Neuronal stem cell (in vitro differentiated cells): Measurements from ENCODE around the gene VAMP7.

Source experiments
- DNase-seq: peaks from one replicate; pipeline ENCODE4 v3.0.0-alpha.2; 2013; ENCODE audit warnings: low spot score
- H2AFZ ChIP-seq: one replicate; pipeline ENCODE4 v1.6.1; 2013; ENCODE audit warnings: mild to moderate bottlenecking, low read length, inconsistent platforms
- H2AK5ac ChIP-seq: 2 replicates; pipeline ENCODE4 v1.6.1; 2013; ENCODE audit warnings: low read depth, mild to moderate bottlenecking, inconsistent platforms, low read length, moderate library complexity, mixed read lengths
- H2BK120ac ChIP-seq: 2 replicates; pipeline ENCODE4 v1.6.1; 2013; ENCODE audit warnings: low read depth, mild to moderate bottlenecking, inconsistent platforms, low read length, moderate library complexity, mixed read lengths
- H2BK12ac ChIP-seq: one replicate; pipeline ENCODE4 v1.6.1; 2013; ENCODE audit warnings: low read length, inconsistent platforms
- H2BK15ac ChIP-seq: 2 replicates; pipeline ENCODE4 v1.6.1; 2013; ENCODE audit warnings: mild to moderate bottlenecking, low read length, inconsistent platforms, mixed read lengths
- H2BK5ac ChIP-seq: one replicate; pipeline ENCODE4 v1.6.1; 2013; ENCODE audit warnings: inconsistent platforms, mild to moderate bottlenecking, low read length, moderate library complexity
- H3K14ac ChIP-seq: one replicate; pipeline ENCODE4 v1.6.1; 2013; ENCODE audit warnings: low read length, inconsistent platforms
- H3K18ac ChIP-seq: 2 replicates; pipeline ENCODE4 v1.6.1; 2013; ENCODE audit warnings: low read length, inconsistent platforms
- H3K23ac ChIP-seq: 2 replicates; pipeline ENCODE4 v1.6.1; 2013; ENCODE audit warnings: low read depth, mild to moderate bottlenecking, mixed read lengths, low read length, inconsistent platforms; ENCODE audit not compliant: poor library complexity
- H3K27ac ChIP-seq: replicated peaks from 3 replicates; pipeline ENCODE4 v1.5.1; 2013; ENCODE audit warnings: low read length, inconsistent platforms
- H3K27me3 ChIP-seq, 3 experiments: 2 replicates each; pipeline ENCODE4 v1.6.1; 2013; ENCODE audit warnings: low read length in 3 of 3, mild to moderate bottlenecking in 2 of 3, inconsistent platforms in 1 of 3, low read depth in 1 of 3, mixed read lengths in 1 of 3, moderate library complexity in 1 of 3; ENCODE audit not compliant: control insufficient read depth in 3 of 3, insufficient read depth in 3 of 3
- H3K36me3 ChIP-seq, 2 donors: replicated peaks in 1 of 2; 2 replicates each; pipeline ENCODE4 v1.6.1; 2013; ENCODE audit warnings: low read length in 2 of 2; ENCODE audit not compliant: control insufficient read depth in 2 of 2, insufficient read depth in 2 of 2
- H3K4ac ChIP-seq: 2 replicates; pipeline ENCODE4 v1.6.1; 2013; ENCODE audit warnings: inconsistent platforms, mild to moderate bottlenecking, low read length, moderate library complexity
- H3K4me1 ChIP-seq, 2 donors: 1 replicate in 1 of 2; 2 replicates in 1 of 2; pipeline ENCODE4 v1.6.1; 2013; ENCODE audit warnings: low read length in 2 of 2, low read depth in 1 of 2; ENCODE audit not compliant: control insufficient read depth in 2 of 2, insufficient read depth in 1 of 2
- H3K4me2 ChIP-seq: one replicate; pipeline ENCODE4 v1.6.1; 2013; ENCODE audit warnings: mild to moderate bottlenecking, low read length, inconsistent platforms; ENCODE audit not compliant: insufficient read depth, poor library complexity, severe bottlenecking
- H3K4me3 ChIP-seq, 2 donors: 2 replicates each; pipeline ENCODE4 v1.5.1; 2013; ENCODE audit warnings: low read length in 2 of 2, mild to moderate bottlenecking in 2 of 2, inconsistent platforms in 1 of 2, moderate library complexity in 1 of 2
- H3K79me1 ChIP-seq: one replicate; pipeline ENCODE4 v1.6.1; 2013; ENCODE audit warnings: low read depth, mild to moderate bottlenecking, inconsistent platforms, low read length, moderate library complexity
- H3K9ac ChIP-seq: one replicate; pipeline ENCODE4 v1.6.1; 2013; ENCODE audit warnings: mild to moderate bottlenecking, low read depth, low read length, inconsistent platforms; ENCODE audit not compliant: poor library complexity
- H3K9me3 ChIP-seq, 2 donors: replicated peaks in 1 of 2; 2 replicates each; pipeline versions ENCODE3 to v1.6.1; 2013; ENCODE audit warnings: low read length in 2 of 2, mild to moderate bottlenecking in 2 of 2, inconsistent platforms in 1 of 2, low read depth in 1 of 2, mixed read lengths in 1 of 2, moderate library complexity in 1 of 2; ENCODE audit not compliant: control insufficient read depth in 2 of 2, insufficient read depth in 1 of 2
- H4K8ac ChIP-seq: one replicate; pipeline ENCODE4 v1.6.1; 2013; ENCODE audit warnings: low read depth, mild to moderate bottlenecking, inconsistent platforms, low read length, moderate library complexity
- H4K91ac ChIP-seq: one replicate; pipeline ENCODE4 v1.6.1; 2013; ENCODE audit warnings: low read length, low read depth, mild to moderate bottlenecking, inconsistent platforms; ENCODE audit not compliant: poor library complexity
- WGBS, 2 donors: extraction: QIAGEN DNeasy Blood & Tissue Kit; methylation state at CpG; one replicate each; pipeline ENCODE4 v1.1.7; 2013; ENCODE audit warnings: missing lambda C conversion rate in 2 of 2, mixed read lengths in 1 of 2; ENCODE audit not compliant: insufficient read length in 2 of 2, insufficient replicate concordance in 1 of 2; ENCODE audit errors: extremely low coverage in 2 of 2; 5-methylcytosine and 5-hydroxymethylcytosine counted together

Gene VAMP7

DNA sequence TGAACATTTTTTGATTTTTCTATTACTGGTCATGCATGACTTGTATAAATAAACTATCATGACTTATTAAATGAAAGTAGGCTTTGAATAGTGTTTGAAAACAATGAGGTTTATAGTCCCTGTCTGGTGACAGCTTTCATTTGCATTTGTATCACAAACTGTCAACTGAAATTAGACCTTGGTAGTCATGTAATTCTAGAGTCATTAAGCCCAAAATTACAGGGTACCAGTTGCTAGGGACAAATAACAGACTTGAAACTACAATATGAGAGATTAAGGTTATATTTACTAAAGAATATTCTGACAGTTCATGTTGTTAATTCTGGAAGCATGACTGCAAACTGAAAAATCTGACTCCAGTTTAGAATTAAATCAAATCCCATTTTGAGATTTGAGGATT is 9.2 kb upstream of the VAMP7 start:
- no peak overlapping the region for H2BK120ac ChIP-seq
- no peak overlapping the region for H2BK12ac ChIP-seq
- H3K36me3 ChIP-seq = no peaks in the 10 kb centered on the region
- no peaks in the 10 kb centered on the region for H3K4me1 ChIP-seq
- H3K9ac ChIP-seq = no peak overlapping the region
- peaks cover 0 to 6% (median 0%) of the 10 kb centered on the region in 3 experiments for H3K27me3 ChIP-seq
- no peak overlapping the region for H2BK15ac ChIP-seq
- no peak overlapping the region for H3K4ac ChIP-seq
- H3K4me2 ChIP-seq = no peak overlapping the region
- H2BK5ac ChIP-seq = no peak overlapping the region
- H4K91ac ChIP-seq = no peak overlapping the region
- H4K8ac ChIP-seq = no peak overlapping the region
- H3K18ac ChIP-seq = no peak overlapping the region
- no peak overlapping the region for H3K14ac ChIP-seq
- no peak overlapping the region for H3K27ac ChIP-seq
- DNase-seq = no peak
- no peak overlapping the region for H2AFZ ChIP-seq
- no peaks in the 10 kb centered on the region for H3K79me1 ChIP-seq
- H3K9me3 ChIP-seq = peaks cover 0 to 7% of the 10 kb centered on the region in 2 donors
- no peak overlapping the region for H2AK5ac ChIP-seq
- no peak overlapping the region for H3K23ac ChIP-seq
- H3K4me3 ChIP-seq = no peak overlapping the region

DNA sequence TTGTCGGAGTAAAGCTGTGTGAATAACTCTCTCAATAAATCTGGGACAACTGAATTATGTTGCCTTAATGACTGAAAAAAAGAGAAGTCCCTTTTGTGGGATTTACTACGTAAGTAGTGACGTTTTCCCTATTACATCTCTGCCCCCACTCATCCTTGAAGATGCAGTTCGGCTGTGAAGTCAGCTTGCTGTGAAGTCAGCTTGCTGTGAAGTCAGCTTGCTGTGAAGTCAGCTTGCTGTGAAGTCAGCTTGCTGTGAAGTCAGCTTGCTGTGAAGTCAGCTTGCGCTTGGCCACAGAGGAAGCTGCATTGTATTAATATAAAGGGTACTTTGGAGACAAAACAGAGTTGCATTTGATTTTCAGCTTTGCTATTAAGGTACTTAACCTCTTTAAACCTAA is 8.0 kb upstream of the VAMP7 start:
- Histone ChIP-seq H3K23ac (no peak overlapping the region), H2AK5ac (no peak overlapping the region), H3K4me3 (no peak overlapping the region), H2BK5ac (no peak overlapping the region), H3K9me3 (peaks cover 0 to 5% of the 10 kb centered on the region in 2 donors), H3K9ac (no peak overlapping the region), H2AFZ (no peak overlapping the region), H3K4me1 (no peaks in the 10 kb centered on the region), H4K91ac (no peak overlapping the region), H3K36me3 (no peaks in the 10 kb centered on the region), H3K27me3 (peaks cover 0 to 6% (median 0%) of the 10 kb centered on the region in 3 experiments), H3K14ac (no peak overlapping the region), H4K8ac (no peak overlapping the region), H3K18ac (no peak overlapping the region), H2BK12ac (no peak overlapping the region), H3K4ac (no peak overlapping the region), H3K27ac (no peak overlapping the region), H2BK120ac (no peak overlapping the region), H2BK15ac (no peak overlapping the region), H3K79me1 (no peaks in the 10 kb centered on the region), H3K4me2 (no peak overlapping the region)
- no peak for DNase-seq
- WGBS, 2 donors = no CpG with 5 or more reads among the region's 5 CpGs

DNA sequence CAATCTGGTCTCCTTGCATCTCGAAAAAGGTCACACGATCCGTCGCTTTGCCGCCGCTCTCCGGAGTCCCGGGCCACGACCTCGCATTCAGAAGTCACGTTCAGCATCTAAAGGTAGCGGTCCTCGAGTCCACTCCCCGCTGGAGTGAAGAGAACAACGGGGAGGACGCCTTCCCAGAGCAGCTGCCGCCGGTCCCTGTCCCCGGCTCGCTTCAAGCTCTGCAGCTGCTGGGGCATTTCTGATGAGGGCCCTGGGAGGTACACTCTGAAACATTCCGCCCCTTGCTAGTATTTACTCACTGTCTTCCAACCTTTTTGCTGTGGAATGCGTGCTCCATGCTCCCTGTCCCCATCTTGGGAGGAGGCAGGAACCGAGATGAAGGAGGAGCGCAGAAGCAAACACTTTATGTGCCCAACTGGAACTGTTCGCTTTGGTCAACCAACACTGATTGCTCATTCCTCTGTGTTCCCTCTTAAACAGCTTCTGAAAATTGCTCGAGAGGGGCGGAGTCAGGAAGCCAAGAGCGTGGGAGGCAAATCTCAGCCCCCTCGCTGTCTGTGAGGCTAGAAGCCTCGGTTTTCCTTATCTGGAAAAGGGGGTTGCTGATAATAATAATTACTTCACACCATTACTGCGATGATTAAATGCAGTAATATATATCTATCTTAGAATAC is 6.4 kb upstream of the VAMP7 start:
- peaks cover 0 to 9% (median 0%) of the 10 kb centered on the region in 3 experiments for H3K27me3 ChIP-seq
- H3K9ac ChIP-seq = no peak overlapping the region
- H3K14ac ChIP-seq = no peak overlapping the region
- no peaks in the 10 kb centered on the region for H3K4me1 ChIP-seq
- H3K36me3 ChIP-seq = no peaks in the 10 kb centered on the region
- H4K8ac ChIP-seq = no peak overlapping the region
- no peak overlapping the region for H3K4me2 ChIP-seq
- no peak overlapping the region for H2BK12ac ChIP-seq
- H4K91ac ChIP-seq = no peak overlapping the region
- H2AK5ac ChIP-seq = no peak overlapping the region
- no peak overlapping the region for H3K23ac ChIP-seq
- H3K27ac ChIP-seq = no peak overlapping the region
- no peaks in the 10 kb centered on the region for H3K79me1 ChIP-seq
- H2BK15ac ChIP-seq = no peak overlapping the region
- no peak overlapping the region for H2BK5ac ChIP-seq
- no peak overlapping the region for H2BK120ac ChIP-seq
- peak overlapping the region; percentile 52 for H2AFZ ChIP-seq
- H3K4me3 ChIP-seq = no peak overlapping the region
- H3K18ac ChIP-seq = no peak overlapping the region
- DNase-seq = no peak
- peaks cover 0 to 5% of the 10 kb centered on the region in 2 donors for H3K9me3 ChIP-seq
- no CpG with 5 or more reads among the region's 31 CpGs for WGBS, 2 donors
- H3K4ac ChIP-seq = no peak overlapping the region

DNA sequence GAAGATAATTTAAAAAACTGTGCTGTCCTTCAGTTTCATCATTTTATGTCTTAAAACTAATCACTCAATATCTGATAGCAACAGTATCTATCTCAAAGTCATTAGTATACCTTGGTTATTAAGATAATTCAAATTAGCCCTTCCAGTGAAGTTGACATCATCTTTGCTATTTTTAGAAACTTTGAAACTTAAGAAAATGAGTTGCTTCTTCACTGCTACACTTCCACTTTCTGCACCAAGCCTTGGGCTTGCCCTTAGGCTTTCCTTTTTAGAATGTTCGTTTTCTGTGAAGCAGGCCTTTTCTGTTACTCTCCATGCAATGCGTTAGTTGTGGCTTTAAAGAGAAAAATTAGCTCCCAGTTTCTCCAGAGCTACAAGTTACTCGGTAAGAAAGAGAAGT is 4.4 kb upstream of the VAMP7 start:
- H3K9ac ChIP-seq = no peak overlapping the region
- H3K27ac ChIP-seq = no peak overlapping the region
- no peak overlapping the region for H4K91ac ChIP-seq
- H3K36me3 ChIP-seq = no peaks in the 10 kb centered on the region
- no peak overlapping the region for H2BK15ac ChIP-seq
- H3K4me1 ChIP-seq = no peaks in the 10 kb centered on the region
- H2BK12ac ChIP-seq = no peak overlapping the region
- H3K18ac ChIP-seq = no peak overlapping the region
- no peak overlapping the region for H3K4me3 ChIP-seq
- no peak for DNase-seq
- H2AK5ac ChIP-seq = no peak overlapping the region
- no peak overlapping the region for H2AFZ ChIP-seq
- H3K14ac ChIP-seq = no peak overlapping the region
- no peak overlapping the region for H2BK5ac ChIP-seq
- H3K27me3 ChIP-seq = peaks cover 0 to 9% (median 0%) of the 10 kb centered on the region in 3 experiments
- H3K4me2 ChIP-seq = no peak overlapping the region
- H3K23ac ChIP-seq = no peak overlapping the region
- H2BK120ac ChIP-seq = no peak overlapping the region
- H3K79me1 ChIP-seq = no peaks in the 10 kb centered on the region
- H3K4ac ChIP-seq = no peak overlapping the region
- WGBS, 2 donors = no CpG with 5 or more reads among the region's 3 CpGs
- peaks cover 0 to 8% of the 10 kb centered on the region in 2 donors for H3K9me3 ChIP-seq
- no peak overlapping the region for H4K8ac ChIP-seq
